Fibroblast of mammary gland (primary cell): ENCODE data around the gene ACAP1.
"Not testable (repeated sequence)": the region's sequence is repeated elsewhere in the genome, so short reads cannot be mapped to it uniquely, and the experiment has no call there.

Experiments
- DNase-seq: peaks from one replicate; pipeline ENCODE4 v3.0.0-alpha.2; 2010; ENCODE audit warnings: low read depth
- H3K4me3 ChIP-seq: 2 replicates; pipeline ENCODE4 v1.5.1; 2011; ENCODE audit warnings: low read depth, mild to moderate bottlenecking, low read length, moderate library complexity; ENCODE audit not compliant: control insufficient read depth
- CTCF ChIP-seq: conservative IDR thresholded peaks from 2 replicates; pipeline ENCODE4 v1.5.1; 2011; ENCODE audit warnings: low read depth, low read length, inconsistent platforms; ENCODE audit not compliant: control insufficient read depth, insufficient read depth

The ACAP1 gene

DNA sequence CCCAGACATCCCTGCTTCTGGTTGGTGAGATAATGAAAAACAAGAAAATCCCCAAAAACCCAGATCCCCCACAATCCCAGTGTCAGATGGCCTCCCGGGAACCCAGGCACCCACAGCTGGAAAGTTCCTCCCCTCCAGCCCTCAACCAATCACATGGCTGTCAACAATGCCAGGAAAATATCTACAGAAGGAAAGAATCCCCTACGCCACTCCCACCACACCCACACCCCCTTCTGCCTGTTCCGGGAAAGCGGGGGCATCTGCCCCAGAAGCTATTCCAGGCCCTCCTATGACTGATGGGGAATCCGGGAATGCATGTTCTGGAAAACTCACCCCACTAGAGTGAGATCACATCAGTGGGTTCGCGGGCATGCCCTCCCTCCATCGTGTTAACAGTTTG, 20.4 kb downstream of the ACAP1 start:
- no peak for TF ChIP-seq CTCF
- DNase-seq, result no peak

DNA sequence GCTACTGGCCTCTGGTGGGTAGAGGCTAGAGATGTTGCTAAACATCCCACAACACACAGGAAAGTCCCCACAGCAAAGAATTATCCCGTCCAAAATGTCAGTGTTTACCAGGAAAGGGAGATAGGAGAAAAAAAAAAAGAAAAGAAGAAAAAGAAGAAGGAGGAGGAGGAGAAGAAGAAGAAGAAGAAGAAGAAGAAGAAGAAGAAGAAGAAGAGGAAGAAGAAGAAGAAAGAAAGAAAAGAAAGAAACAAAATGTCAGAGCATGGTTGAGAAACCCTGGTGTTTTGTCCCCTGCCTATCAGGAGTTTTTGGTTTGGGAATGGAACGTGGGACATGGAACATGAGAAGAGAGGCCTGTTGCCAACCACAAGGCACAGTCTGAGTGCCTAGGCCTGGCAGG, 21.1 kb downstream of the ACAP1 start:
- no peak for TF ChIP-seq CTCF
- no peak overlapping the region for H3K4me3 ChIP-seq
- DNase-seq, result no peak

More for the DNA sequence above, 20.4 kb downstream of the ACAP1 start:
- no peak overlapping the region for H3K4me3 ChIP-seq

GRCh38 chr17:7361906-7362305, 25.6 kb downstream of the ACAP1 start:
- TF ChIP-seq CTCF, result no peak
- DNase-seq, result no peak
- H3K4me3 ChIP-seq, result no peak overlapping the region

DNA sequence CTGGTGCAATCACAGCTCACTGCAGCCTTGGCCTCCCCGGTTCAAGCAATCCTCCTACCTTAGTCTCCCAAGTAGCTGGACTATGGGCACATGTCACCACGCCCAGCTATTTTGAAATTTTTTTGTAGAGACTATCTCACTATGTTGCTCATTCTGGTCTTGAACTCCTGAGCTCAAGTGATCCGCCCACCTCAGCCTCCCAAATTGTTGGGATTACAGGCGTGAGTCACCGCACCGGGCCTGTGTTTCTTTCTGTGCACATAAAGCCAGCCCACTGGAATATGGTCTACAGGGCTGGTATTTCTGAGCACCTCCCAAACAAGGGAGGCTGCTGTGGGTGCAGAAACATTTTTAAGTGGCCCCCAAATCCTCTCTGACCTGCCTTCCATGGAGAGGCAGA, 27.0 kb downstream of the ACAP1 start:
- no peak for TF ChIP-seq CTCF
- peak; percentile 38 for DNase-seq
- H3K4me3 ChIP-seq, result no peak overlapping the region

DNA sequence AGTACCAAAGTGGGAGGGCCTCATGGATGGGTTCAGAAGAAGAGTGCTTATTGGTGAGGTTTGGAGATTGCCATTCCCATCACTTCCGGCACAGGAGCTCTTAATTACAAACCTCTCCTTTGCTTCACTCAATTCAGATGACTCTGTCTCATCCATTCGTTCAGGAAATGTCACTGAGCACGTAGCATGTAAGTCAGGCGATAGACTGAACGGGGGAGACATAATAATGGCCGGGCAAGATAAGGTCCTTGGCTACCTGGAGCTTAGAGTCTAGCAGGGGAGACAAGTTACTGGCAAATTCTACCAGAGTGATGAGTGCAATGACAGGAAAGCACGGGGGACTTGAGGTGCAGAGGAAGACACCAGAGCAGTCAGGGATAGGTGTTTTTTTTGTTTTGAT, 29.6 kb downstream of the ACAP1 start:
- H3K4me3 ChIP-seq, DNase-seq: not testable (repeated sequence)

DNA sequence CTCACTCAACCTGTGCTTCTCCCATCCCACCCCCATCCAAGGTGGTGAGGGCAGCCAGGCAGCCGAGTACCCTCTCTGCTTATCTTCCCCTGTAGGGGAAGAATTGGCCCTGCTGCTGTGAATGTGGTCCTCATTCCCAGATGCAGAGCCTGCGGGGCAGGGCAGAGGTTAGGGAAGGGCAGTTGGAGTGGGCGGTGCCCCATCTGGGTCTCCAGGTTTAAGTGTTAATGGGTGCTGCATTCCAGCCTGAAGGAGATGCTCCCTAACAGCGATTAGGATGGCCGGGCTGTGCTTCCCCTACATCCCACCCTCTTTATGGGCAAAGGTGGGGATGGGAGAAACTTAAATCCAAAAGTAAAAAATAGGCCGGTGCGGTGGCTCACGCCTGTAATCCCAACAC, 30.8 kb downstream of the ACAP1 start:
- no peak overlapping the region for H3K4me3 ChIP-seq
- TF ChIP-seq CTCF, result no peak
- no peak for DNase-seq

DNA sequence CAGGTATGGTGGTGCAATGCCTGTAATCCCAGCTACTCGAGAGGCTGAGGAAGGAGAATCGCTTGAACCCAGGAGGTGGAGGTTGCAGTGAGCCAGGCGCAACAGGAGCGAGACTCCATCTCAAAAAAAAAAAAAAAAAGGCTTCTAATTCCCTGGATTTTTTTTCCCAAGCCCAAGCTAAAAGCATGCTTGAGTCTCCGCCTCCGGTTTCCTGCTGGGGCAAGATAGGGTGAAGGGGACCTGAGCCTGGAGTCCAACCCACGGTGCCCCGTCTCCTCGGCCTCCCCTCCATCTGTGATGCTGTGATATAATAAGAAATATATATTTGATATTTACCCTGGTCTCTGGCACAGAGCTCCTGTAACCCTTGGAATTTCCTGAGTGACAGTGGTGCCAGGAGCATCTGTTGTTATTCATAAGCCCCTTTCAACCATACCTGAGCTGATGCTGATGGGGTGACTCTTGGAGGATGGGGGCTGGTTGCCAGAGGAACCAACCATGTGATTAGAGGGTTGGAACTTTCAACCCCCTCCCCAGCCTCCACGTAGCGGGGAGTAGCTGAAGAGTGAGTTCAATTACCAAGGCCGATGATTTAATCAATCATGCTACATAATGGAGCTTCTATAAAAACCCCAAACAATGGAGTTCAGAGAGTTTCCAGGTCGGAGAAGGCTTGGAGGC, 31.7 kb downstream of the ACAP1 start:
- no peak overlapping the region for H3K4me3 ChIP-seq
- no peak for DNase-seq
- TF ChIP-seq CTCF, result no peak

- H3K4me3 ChIP-seq, DNase-seq: not testable (repeated sequence)
These were observed 32.3 kb downstream of the ACAP1 start for GRCh38 chr17:7368599-7368994.
